ENCODE measurements around the gene SCGB1D4.
"Not testable (repeated sequence)": the region's sequence is repeated elsewhere in the genome, so short reads cannot be mapped to it uniquely, and the experiment has no call there.

The SCGB1D4 gene, protein sequence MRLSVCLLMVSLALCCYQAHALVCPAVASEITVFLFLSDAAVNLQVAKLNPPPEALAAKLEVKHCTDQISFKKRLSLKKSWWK

DNA sequence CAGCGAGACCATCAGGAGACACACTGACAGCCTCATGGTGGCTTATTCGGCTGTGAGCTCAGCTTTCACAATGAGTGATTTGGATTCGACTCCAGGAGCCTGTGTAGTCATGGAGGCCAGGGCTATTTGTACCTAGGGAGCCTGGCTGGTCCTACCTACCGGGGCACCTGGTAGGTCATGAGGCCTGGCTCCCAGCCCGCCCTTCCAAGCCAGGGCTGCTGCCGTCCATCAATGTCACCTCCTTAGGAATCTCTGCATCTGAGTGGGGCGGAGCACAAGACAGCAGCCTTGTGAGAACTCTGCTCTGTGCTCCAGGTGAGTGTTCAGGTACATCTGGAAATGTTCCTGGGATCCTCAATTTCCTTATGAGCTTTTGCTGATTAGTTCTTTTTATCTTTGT is at the start of gene SCGB1D4:
Gene SCGB1D4 (minus strand): TSS at position 101 of the 400 bp plus-strand sequence. CDS start 65 bp downstream, at position 36.
- TF ChIP-seq, protein P1, sequence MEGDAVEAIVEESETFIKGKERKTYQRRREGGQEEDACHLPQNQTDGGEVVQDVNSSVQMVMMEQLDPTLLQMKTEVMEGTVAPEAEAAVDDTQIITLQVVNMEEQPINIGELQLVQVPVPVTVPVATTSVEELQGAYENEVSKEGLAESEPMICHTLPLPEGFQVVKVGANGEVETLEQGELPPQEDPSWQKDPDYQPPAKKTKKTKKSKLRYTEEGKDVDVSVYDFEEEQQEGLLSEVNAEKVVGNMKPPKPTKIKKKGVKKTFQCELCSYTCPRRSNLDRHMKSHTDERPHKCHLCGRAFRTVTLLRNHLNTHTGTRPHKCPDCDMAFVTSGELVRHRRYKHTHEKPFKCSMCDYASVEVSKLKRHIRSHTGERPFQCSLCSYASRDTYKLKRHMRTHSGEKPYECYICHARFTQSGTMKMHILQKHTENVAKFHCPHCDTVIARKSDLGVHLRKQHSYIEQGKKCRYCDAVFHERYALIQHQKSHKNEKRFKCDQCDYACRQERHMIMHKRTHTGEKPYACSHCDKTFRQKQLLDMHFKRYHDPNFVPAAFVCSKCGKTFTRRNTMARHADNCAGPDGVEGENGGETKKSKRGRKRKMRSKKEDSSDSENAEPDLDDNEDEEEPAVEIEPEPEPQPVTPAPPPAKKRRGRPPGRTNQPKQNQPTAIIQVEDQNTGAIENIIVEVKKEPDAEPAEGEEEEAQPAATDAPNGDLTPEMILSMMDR (IDR thresholded peaks at IDR 0.05; ENCODE audit: low read depth, low read length) = no peak
- no peak within 1 kb of the TSS for H3K4me3 ChIP-seq (ENCODE audit: low read depth, low read length)

DNA sequence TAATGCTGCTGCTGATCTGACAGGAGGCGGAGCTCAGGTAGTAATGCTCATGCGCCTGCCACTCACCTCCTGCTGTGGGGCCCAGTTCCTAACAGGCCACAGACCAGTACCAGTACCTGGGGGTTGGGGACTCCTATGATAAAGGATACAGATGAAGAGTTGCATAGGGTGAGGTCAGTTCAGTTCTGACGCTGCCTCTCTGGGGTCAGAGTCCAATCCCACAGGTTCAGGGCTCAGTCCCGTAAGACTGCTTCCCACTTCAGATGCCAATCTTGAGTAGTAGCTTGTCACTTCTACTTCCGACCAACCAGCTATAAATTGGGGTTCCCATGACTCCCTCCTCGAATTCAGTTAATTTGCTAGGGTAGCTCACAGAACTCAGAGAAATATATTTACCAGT is 47.0 kb upstream of the SCGB1D4 start:
- H3K4me3 ChIP-seq (ENCODE audit: low read depth, low read length) = no peak overlapping the region
- TF ChIP-seq, protein P1 (IDR thresholded peaks at IDR 0.05; ENCODE audit: low read depth, low read length) = no peak

DNA sequence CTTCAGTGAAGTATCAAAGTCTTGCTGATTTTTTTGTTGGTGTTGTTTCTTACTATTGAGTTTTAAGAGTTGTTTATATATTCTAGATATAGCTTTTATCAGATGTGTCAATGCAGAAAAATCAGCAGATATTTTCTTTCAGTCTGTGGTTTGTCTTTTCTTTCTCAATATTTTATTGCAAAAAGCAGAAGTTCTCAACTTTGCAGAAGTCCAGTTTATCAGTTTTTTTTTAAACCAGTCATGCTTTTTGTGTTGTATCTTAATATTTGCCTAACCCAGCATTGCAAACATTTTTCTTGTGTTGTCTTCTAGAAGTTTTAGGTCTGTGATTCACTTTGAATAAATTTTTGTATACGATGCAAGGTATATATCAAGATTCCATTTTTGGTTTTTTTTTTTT is 45.3 kb upstream of the SCGB1D4 start:
- H3K4me3 ChIP-seq (ENCODE audit: low read depth, low read length) = no peak overlapping the region
- TF ChIP-seq, protein P1 (IDR thresholded peaks at IDR 0.05; ENCODE audit: low read depth, low read length) = no peak

DNA sequence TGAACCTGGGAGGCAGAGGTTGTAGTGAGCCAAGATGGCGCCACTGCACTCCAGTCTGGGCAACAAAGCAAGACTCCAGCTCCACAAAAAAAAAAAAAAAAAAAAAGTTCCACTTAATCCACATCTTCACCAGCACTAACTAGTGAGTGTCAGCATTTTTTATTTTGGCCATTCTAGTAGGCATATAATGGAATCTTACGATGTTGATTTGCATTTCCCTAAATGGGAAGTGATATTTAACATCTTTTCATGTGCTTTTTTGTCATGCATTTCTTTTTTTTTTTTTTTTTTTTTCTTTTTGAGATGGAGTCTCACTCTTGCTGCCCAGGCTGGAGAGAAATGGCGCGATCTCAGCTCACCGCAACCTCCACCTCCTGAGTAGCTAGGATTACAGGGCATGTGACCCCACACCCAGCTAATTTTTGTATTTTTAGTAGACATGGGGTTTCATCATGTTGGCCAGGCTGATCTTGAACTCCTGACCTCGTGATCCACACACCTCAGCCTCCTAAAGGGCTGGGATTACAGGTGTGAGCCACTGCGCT is 44.8 kb upstream of the SCGB1D4 start:
- H3K4me3 ChIP-seq (ENCODE audit: low read depth, low read length) = not testable (repeated sequence)

DNA sequence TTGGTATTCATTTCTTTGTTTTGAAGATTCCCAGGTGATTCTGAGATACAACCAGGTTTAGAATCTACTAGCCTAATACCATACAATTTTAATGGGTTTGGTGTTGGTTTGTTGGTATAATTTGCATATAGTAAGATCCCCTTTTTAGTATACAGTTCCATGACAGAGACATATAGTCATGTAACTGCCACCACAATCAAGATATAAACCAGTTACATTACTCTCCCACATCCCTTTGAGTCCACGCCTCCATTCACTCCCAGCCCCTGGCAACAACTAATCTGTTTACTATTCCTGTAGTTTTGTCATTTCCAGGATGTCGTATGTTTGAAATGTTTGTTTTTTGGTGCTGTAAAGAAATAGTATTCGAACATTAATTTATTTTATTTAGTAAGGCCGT is 42.7 kb upstream of the SCGB1D4 start:
- TF ChIP-seq, protein P1 (IDR thresholded peaks at IDR 0.05; ENCODE audit: low read depth, low read length) = no peak
- no peak overlapping the region for H3K4me3 ChIP-seq (ENCODE audit: low read depth, low read length)

DNA sequence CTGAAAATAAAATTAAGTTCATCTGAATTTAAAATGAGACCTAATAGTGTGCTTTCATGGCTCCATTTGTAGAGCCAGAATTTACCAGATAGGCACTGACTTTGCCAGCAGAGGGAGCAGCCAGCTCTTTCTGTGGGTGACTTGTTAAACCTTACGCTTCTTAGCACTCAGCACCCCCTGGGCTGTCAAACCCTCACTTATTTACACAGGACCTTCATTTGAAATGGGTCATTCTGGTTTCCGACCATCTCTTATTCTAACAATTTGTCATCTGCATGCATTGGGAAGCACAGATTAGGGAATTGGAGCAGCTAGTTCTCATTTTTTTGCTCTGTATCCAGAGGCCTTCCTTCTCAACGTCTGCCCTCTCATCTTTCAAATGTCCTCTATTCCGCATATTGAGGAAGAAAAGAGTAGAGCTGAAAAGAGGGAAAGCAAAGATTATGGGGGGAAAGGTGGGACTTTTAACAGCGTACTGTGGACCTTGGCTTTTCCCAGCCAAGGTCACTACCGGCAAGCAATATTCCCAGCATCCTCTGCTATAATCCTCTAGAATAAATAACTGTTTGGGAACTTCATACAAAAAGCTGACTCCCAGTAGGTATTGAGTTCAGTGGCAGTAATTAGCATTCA is 41.5 kb upstream of the SCGB1D4 start:
- no peak overlapping the region for H3K4me3 ChIP-seq (ENCODE audit: low read depth, low read length)
- TF ChIP-seq, protein P1 (IDR thresholded peaks at IDR 0.05; ENCODE audit: low read depth, low read length) = peak; percentile 62

DNA sequence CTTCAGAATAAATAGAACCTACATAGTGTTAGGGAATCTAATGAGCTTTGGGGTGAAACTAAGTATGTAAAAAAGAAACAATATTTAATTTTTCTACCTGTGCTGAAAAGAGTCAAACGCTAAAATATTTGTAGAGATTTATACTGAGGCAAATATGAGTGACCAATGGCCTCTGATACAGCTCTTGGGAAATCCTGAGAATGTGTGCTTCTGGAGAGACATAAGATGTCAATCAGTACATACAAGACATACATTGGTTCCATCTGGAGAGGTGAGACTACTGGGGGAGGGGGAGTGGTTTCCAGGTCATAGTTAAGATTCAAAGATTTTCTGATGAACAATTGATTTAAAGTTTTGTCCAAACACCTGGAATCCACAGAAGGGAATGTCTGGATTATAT is 39.3 kb upstream of the SCGB1D4 start:
- no peak overlapping the region for H3K4me3 ChIP-seq (ENCODE audit: low read depth, low read length)
- TF ChIP-seq, protein P1 (IDR thresholded peaks at IDR 0.05; ENCODE audit: low read depth, low read length) = no peak
